K562 (cell line): ENCODE results near the gene WDR13. TPM values are rescaled to one million over a fixed set of nuclear protein-coding genes. Genes with fewer than 3 reads are reported as not detected.

Source experiments
- BCOR ChIP-seq: fragments of 450-650 bp; IDR thresholded peaks from 2 replicates; pipeline ENCODE4 v1.6.1; 2016
- CREB5 ChIP-seq: fragments of 250-450 bp; sonication (Bioruptor Pico); IDR thresholded peaks from 2 replicates; pipeline ENCODE4 v1.5.0; 2020; ENCODE audit warnings: mild to moderate bottlenecking
- EGR1 ChIP-seq: fragments of 450-650 bp; conservative IDR thresholded peaks from 2 replicates; pipeline ENCODE4 v1.6.1; 2017; ENCODE audit warnings: mild to moderate bottlenecking
- GATA2 ChIP-seq: sonication (generic); formaldehyde crosslinking; IDR thresholded peaks from 2 replicates; pipeline ENCODE4 v1.4.0; 2020; ENCODE audit warnings: mild to moderate bottlenecking, missing genetic modification reagents
- GMEB1 ChIP-seq: fragments of 250-450 bp; sonication (Bioruptor Pico); IDR thresholded peaks from 2 replicates; pipeline ENCODE4 v1.4.0; 2020; ENCODE audit warnings: mild to moderate bottlenecking
- KAT7 ChIP-seq: sonication (generic); formaldehyde crosslinking; IDR thresholded peaks from 2 replicates; pipeline ENCODE4 v1.8.0; 2022; ENCODE audit warnings: missing genetic modification reagents, mild to moderate bottlenecking, borderline replicate concordance
- MTA3 ChIP-seq: fragments of 450-650 bp; formaldehyde crosslinking; IDR thresholded peaks from 2 replicates; pipeline ENCODE4 v1.6.1; 2017; ENCODE audit warnings: mild to moderate bottlenecking, borderline replicate concordance
- MYC ChIP-seq, 2 experiments: fragments of 250-450 bp in 1 of 2; sonication (Bioruptor Pico) in 1 of 2; IDR thresholded peaks; 2 replicates each; pipeline versions ENCODE4 v1.5.1 to v1.6.1; 2012 to 2021; ENCODE audit warnings: low read depth in 2 of 2, borderline replicate concordance in 1 of 2, improper control_type of control experiment in 1 of 2, low read length in 1 of 2, mild to moderate bottlenecking in 1 of 2, moderate library complexity in 1 of 2
- NEUROD1 ChIP-seq: fragments of 150-350 bp; IDR thresholded peaks from 2 replicates; pipeline ENCODE4 v1.6.1; 2014; ENCODE audit warnings: borderline replicate concordance, low read length, low read depth; ENCODE audit not compliant: partially characterized antibody
- PRMT5 ChIP-seq: sonication (generic); formaldehyde crosslinking; IDR thresholded peaks from 2 replicates; pipeline ENCODE4 v1.5.0; 2020; ENCODE audit warnings: missing genetic modification reagents
- RB1 ChIP-seq: fragments of 450-650 bp; IDR thresholded peaks from 2 replicates; pipeline ENCODE4 v1.6.1; 2017; ENCODE audit warnings: low read depth, mild to moderate bottlenecking
- SMARCA4 ChIP-seq: fragments of 450-650 bp; IDR thresholded peaks from 2 replicates; pipeline ENCODE4 v1.6.1; 2016
- TSC22D4 ChIP-seq: fragments of 450-650 bp; IDR thresholded peaks from 2 replicates; pipeline ENCODE4 v1.6.1; 2016; ENCODE audit warnings: missing genetic modification characterization, missing biosample characterization, control low read depth
- ZBED1 ChIP-seq: IDR thresholded peaks from 2 replicates; pipeline ENCODE4 v1.6.1; 2014
- ZC3H8 ChIP-seq: fragments of 450-650 bp; IDR thresholded peaks from 2 replicates; pipeline ENCODE4 v1.6.1; 2017
- ZKSCAN8 ChIP-seq: fragments of 200-800 bp; sonication (Bioruptor generic); IDR thresholded peaks from 2 replicates; pipeline ENCODE4 v1.6.1; 2016; ENCODE audit warnings: missing genetic modification characterization, missing compliant biosample characterization
- ZNF507 ChIP-seq: conservative IDR thresholded peaks from 2 replicates; pipeline ENCODE4 v1.6.1; 2017; ENCODE audit warnings: missing genetic modification characterization, missing compliant biosample characterization
- ZNF589 ChIP-seq: fragments of 200-800 bp; sonication (Bioruptor generic); IDR thresholded peaks from 2 replicates; pipeline ENCODE4 v1.6.1; 2016; ENCODE audit warnings: low read depth, missing genetic modification characterization, missing compliant biosample characterization
- ZNF699 ChIP-seq: fragments of 250-450 bp; sonication (Bioruptor Pico); IDR thresholded peaks from 2 replicates; pipeline ENCODE4 v1.8.0; 2021; ENCODE audit warnings: mild to moderate bottlenecking, moderate library complexity; ENCODE audit not compliant: insufficient replicate concordance
- ZNF764 ChIP-seq: fragments of 250-450 bp; sonication (Bioruptor Pico); IDR thresholded peaks from 2 replicates; pipeline ENCODE4 v1.4.0; 2020; ENCODE audit warnings: low read depth, mild to moderate bottlenecking, moderate library complexity
- polyA plus RNA-seq, 8 experiments: library from polyadenylated mRNA; depleted of rRNA in 4 of 8; stranded (reverse) in 5 of 8; unstranded in 3 of 8; fragments of >200 nt; fragmentation: Nextera tagmentation in 2 of 8; fragmentation: Illumina TruSeq in 1 of 8; extraction: Ambion mirVana in 2 of 8; extraction: Trizol in 1 of 8; gene quantifications; 2 replicates each; pipeline versions ENCODE4 v1.2.1 to v1.2.3, GENCODE V29; 2011 to 2014; ENCODE audit warnings: inconsistent platforms in 1 of 8, missing spikeins in 1 of 8
- total RNA-seq, 7 experiments: library from RNA; depleted of rRNA in 6 of 7; stranded (reverse); fragments of >200 nt in 6 of 7; fragmentation: Illumina TruSeq in 2 of 7; extraction: Trizol in 2 of 7; gene quantifications; 2 replicates each; pipeline versions ENCODE4 v1.2.1 to v1.2.3, GENCODE V29; 2011 to 2021; ENCODE audit warnings: low replicate concordance in 1 of 7
- TF ChIP-seq, protein P1 (sequence below): fragments of 450-650 bp; formaldehyde crosslinking; IDR thresholded peaks from 2 replicates; pipeline ENCODE4 v1.4.0; 2020; ENCODE audit warnings: mild to moderate bottlenecking, moderate library complexity
- TF ChIP-seq, protein P2 (sequence below): IDR thresholded peaks from 2 replicates; pipeline ENCODE4 v1.6.1; 2011; ENCODE audit not compliant: insufficient read length; ENCODE audit errors: extremely low read depth
- TF ChIP-seq, protein P3 (sequence below): IDR thresholded peaks from 2 replicates; pipeline ENCODE4 v1.6.1; 2016; ENCODE audit warnings: missing genetic modification characterization, missing compliant biosample characterization

WDR13 gene
- total and polyA plus RNA-seq, 9 of the 15 experiments (the other 6 are each of a cell fraction or from before 2014, with no cell fraction given): 7.4 to 70.5 (median 31.4) TPM

DNA sequence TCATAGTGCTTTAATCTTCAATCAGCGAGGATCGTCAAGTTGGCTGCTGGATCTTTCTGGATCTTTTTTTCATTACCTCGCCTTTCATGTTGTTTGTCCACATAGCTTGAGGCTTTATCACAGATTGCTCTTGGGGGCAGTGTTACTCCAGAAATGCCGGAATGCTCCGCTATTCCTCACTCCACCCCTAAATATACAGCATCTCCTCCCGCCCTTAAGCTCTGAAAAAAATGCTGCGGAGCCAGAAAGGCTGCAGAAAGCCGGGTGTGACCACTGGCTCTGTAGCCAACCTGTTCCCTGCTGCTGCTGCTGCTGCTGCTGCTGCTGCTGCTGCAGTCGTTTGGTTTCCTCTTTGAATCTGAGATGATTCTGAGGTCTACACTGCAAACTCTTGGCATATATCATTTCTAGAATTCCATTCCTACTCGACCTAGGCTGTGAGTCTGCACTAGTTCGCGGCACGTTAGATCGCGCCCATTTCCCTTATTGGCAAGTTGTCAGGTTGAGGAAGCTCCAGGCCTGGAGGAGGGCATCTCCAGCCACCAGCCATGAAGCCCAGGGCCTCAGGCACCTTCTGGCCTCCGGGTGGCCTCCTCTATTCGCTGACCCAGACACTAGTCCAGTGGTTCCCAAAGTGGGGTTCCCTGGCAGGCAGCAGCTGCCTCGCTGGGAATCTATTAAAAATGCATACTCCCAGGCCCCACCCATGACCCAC, 34.2 kb downstream of the WDR13 start (continued):
- TF ChIP-seq TSC22D4 (tag) (no peak), ZNF507 (tag) (no peak), ZNF699 (no peak), ZC3H8 (no peak), SMARCA4 (no peak), BCOR (peak; percentile 60), ZNF764 (CRISPR knock-in tag) (no peak), ZKSCAN8 (CRISPR knock-in tag) (no peak), CREB5 (CRISPR knock-in tag) (no peak), NEUROD1 (peak; percentile 91), KAT7 (CRISPR knock-in tag) (peak; percentile 56; the same call in 1 of the 2 replicates), GATA2 (CRISPR knock-in tag) (no peak), EGR1 (peak; percentile 78; the same call in 1 of the 2 replicates), ZBED1 (no peak), RB1 (peak; percentile 58; the same call in 1 of the 2 replicates), MTA3 (peak; percentile 26; the same call in 1 of the 2 replicates), MYC (IDR thresholded peaks at IDR 0.05; ENCODE audit: low read depth, low read length) (0 out of 2 replicates have a peak, but pooled peaks have one; percentile 43), MYC (CRISPR knock-in tag; IDR thresholded peaks at IDR 0.05; ENCODE audit: borderline replicate concordance, low read depth) (no peak), GMEB1 (CRISPR knock-in tag) (no peak), PRMT5 (no peak), ZNF589 (CRISPR knock-in tag) (no peak)
- TF ChIP-seq, protein P1, sequence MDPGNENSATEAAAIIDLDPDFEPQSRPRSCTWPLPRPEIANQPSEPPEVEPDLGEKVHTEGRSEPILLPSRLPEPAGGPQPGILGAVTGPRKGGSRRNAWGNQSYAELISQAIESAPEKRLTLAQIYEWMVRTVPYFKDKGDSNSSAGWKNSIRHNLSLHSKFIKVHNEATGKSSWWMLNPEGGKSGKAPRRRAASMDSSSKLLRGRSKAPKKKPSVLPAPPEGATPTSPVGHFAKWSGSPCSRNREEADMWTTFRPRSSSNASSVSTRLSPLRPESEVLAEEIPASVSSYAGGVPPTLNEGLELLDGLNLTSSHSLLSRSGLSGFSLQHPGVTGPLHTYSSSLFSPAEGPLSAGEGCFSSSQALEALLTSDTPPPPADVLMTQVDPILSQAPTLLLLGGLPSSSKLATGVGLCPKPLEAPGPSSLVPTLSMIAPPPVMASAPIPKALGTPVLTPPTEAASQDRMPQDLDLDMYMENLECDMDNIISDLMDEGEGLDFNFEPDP (CRISPR knock-in tag): no peak
- TF ChIP-seq, protein P2, sequence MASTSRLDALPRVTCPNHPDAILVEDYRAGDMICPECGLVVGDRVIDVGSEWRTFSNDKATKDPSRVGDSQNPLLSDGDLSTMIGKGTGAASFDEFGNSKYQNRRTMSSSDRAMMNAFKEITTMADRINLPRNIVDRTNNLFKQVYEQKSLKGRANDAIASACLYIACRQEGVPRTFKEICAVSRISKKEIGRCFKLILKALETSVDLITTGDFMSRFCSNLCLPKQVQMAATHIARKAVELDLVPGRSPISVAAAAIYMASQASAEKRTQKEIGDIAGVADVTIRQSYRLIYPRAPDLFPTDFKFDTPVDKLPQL: no peak
- TF ChIP-seq, protein P3, sequence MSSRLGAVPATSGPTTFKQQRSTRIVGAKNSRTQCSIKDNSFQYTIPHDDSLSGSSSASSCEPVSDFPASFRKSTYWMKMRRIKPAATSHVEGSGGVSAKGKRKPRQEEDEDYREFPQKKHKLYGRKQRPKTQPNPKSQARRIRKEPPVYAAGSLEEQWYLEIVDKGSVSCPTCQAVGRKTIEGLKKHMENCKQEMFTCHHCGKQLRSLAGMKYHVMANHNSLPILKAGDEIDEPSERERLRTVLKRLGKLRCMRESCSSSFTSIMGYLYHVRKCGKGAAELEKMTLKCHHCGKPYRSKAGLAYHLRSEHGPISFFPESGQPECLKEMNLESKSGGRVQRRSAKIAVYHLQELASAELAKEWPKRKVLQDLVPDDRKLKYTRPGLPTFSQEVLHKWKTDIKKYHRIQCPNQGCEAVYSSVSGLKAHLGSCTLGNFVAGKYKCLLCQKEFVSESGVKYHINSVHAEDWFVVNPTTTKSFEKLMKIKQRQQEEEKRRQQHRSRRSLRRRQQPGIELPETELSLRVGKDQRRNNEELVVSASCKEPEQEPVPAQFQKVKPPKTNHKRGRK: no peak
